ENCODE measurements around the gene RRP8.

GRCh38 chr11:6598555-6598954 is 4.9 kb downstream of the RRP8 start:
- TF ChIP-seq CTCF (IDR thresholded peaks at IDR 0.05) = no peak
- no peak for TF ChIP-seq POLR2A (IDR thresholded peaks at IDR 0.05)
